Measurements from ENCODE around the gene HES7. TPM values are rescaled to one million over a fixed set of nuclear protein-coding genes. Genes with fewer than 3 reads are reported as not detected.
"Not testable (repeated sequence)": the region's sequence is repeated elsewhere in the genome, so short reads cannot be mapped to it uniquely, and the experiment has no call there.

The HES7 gene
- 1.1 and 3.9 TPM in 2 replicates for total RNA-seq (2014; rRNA removed; shearing (Covaris generic))

GRCh38 chr17:8123695-8124349, at the start of gene HES7:
TSS of gene HES7 (minus strand) at chr17:8124106. CDS start at chr17:8124084, 22 bp downstream.
- in situ Hi-C loops (cut with HindIII; ENCODE audit: low sequenced_read_pairs): loop anchor here (5.0 kb wide), 1 partner anchor 63 kb away; no protein-coding TSS in a partner anchor

GRCh38 chr17:8173056-8173870, 49.4 kb upstream of the HES7 start:
- peak; percentile 99 for DNase-seq (ENCODE audit: low spot score)
- in situ Hi-C loops (cut with HindIII; ENCODE audit: low sequenced_read_pairs): no loop called here

More at GRCh38 chr17:8123695-8124349, at the start of gene HES7:
- peak; percentile 60 for DNase-seq (ENCODE audit: low spot score)

GRCh38 chr17:8170186-8170585, 46.3 kb upstream of the HES7 start:
- in situ Hi-C loops (cut with HindIII; ENCODE audit: low sequenced_read_pairs): not testable (repeated sequence)
- DNase-seq (ENCODE audit: low spot score): peak; percentile 60

GRCh38 chr17:8167526-8167925, 43.6 kb upstream of the HES7 start:
- in situ Hi-C loops (cut with HindIII; ENCODE audit: low sequenced_read_pairs): no loop called here
- DNase-seq (ENCODE audit: low spot score): no peak

- in situ Hi-C loops (cut with HindIII; ENCODE audit: low sequenced_read_pairs): no loop called here
Observed at GRCh38 chr17:8166731-8167130, 42.8 kb upstream of the HES7 start.

GRCh38 chr17:8164815-8165131, 40.9 kb upstream of the HES7 start:
- no peak for DNase-seq (ENCODE audit: low spot score)
- in situ Hi-C loops (cut with HindIII; ENCODE audit: low sequenced_read_pairs): no loop called here

More at GRCh38 chr17:8166731-8167130, 42.8 kb upstream of the HES7 start:
- no peak for DNase-seq (ENCODE audit: low spot score)

GRCh38 chr17:8163978-8164814, 40.3 kb upstream of the HES7 start:
- peak; percentile 74 for DNase-seq (ENCODE audit: low spot score)
- in situ Hi-C loops (cut with HindIII; ENCODE audit: low sequenced_read_pairs): no loop called here

GRCh38 chr17:8162997-8163977, 39.4 kb upstream of the HES7 start:
- peak; percentile 54 for DNase-seq (ENCODE audit: low spot score)
- in situ Hi-C loops (cut with HindIII; ENCODE audit: low sequenced_read_pairs): no loop called here

- DNase-seq (ENCODE audit: low spot score): peak; percentile 67
- in situ Hi-C loops (cut with HindIII; ENCODE audit: low sequenced_read_pairs): no loop called here
Observed at GRCh38 chr17:8162233-8162996, 38.5 kb upstream of the HES7 start, which contains the start of gene VAMP2. TSS of gene VAMP2 (minus strand) at chr17:8162948. CDS start at chr17:8162879, 69 bp downstream.

GRCh38 chr17:8161289-8162232, 37.7 kb upstream of the HES7 start:
- in situ Hi-C loops (cut with HindIII; ENCODE audit: low sequenced_read_pairs): no loop called here
- no peak for DNase-seq (ENCODE audit: low spot score)

GRCh38 chr17:8160741-8161221, 36.9 kb upstream of the HES7 start:
- in situ Hi-C loops (cut with HindIII; ENCODE audit: low sequenced_read_pairs): no loop called here
- no peak for DNase-seq (ENCODE audit: low spot score)

GRCh38 chr17:8160224-8160577, 36.3 kb upstream of the HES7 start:
- in situ Hi-C loops (cut with HindIII; ENCODE audit: low sequenced_read_pairs): no loop called here
- DNase-seq (ENCODE audit: low spot score): no peak

- DNase-seq (ENCODE audit: low spot score): no peak
- in situ Hi-C loops (cut with HindIII; ENCODE audit: low sequenced_read_pairs): no loop called here
Observed at GRCh38 chr17:8159459-8160223, 35.7 kb upstream of the HES7 start.

- no peak for DNase-seq (ENCODE audit: low spot score)
- in situ Hi-C loops (cut with HindIII; ENCODE audit: low sequenced_read_pairs): no loop called here
Observed at GRCh38 chr17:8159032-8159400, 35.1 kb upstream of the HES7 start.

- in situ Hi-C loops (cut with HindIII; ENCODE audit: low sequenced_read_pairs): no loop called here
- DNase-seq (ENCODE audit: low spot score): peak; percentile 91
Observed at GRCh38 chr17:8158267-8159031, 34.5 kb upstream of the HES7 start.

Data from G401 (cell line).